Smooth muscle cell (in vitro differentiated cells): ENCODE measurements around the gene STXBP3. TPM values are rescaled to one million over a fixed set of nuclear protein-coding genes. Genes with fewer than 3 reads are reported as not detected.

Source experiments
- DNase-seq: peaks from one replicate; lab custom pipeline; 2025; ENCODE audit not compliant: unreplicated experiment; lab: John Stamatoyannopoulos, UW
- H2AFZ ChIP-seq: fragments of 200-600 bp; sonication (generic); 2 replicates; pipeline ENCODE4 v1.6.0; 2016; ENCODE audit warnings: antibody characterized with exemption, low read depth, mild to moderate bottlenecking
- H3F3A ChIP-seq: fragments of 200-600 bp; sonication (generic); 2 replicates; pipeline ENCODE4 v1.6.0; 2017; ENCODE audit warnings: antibody characterized with exemption, low read depth
- H3K27ac ChIP-seq: fragments of 200-600 bp; sonication (generic); 2 replicates; pipeline ENCODE4 v1.5.1; 2016; ENCODE audit warnings: low read depth, mild to moderate bottlenecking
- H3K27me3 ChIP-seq: fragments of 200-600 bp; sonication (generic); 2 replicates; pipeline ENCODE4 v1.6.1; 2016; ENCODE audit warnings: low read depth, mild to moderate bottlenecking
- H3K36me3 ChIP-seq: fragments of 200-600 bp; sonication (generic); 2 replicates; pipeline ENCODE4 v1.5.1; 2016; ENCODE audit warnings: low read depth
- H3K4me1 ChIP-seq: fragments of 200-600 bp; sonication (generic); 2 replicates; pipeline ENCODE4 v1.5.1; 2016; ENCODE audit warnings: low read depth
- H3K4me2 ChIP-seq: fragments of 200-600 bp; sonication (generic); 2 replicates; pipeline ENCODE4 v1.6.0; 2016; ENCODE audit warnings: mild to moderate bottlenecking
- H3K4me3 ChIP-seq: fragments of 200-600 bp; sonication (generic); 2 replicates; pipeline ENCODE4 v1.5.1; 2016; ENCODE audit warnings: mild to moderate bottlenecking
- H3K79me2 ChIP-seq: fragments of 200-600 bp; sonication (generic); 2 replicates; pipeline ENCODE4 v1.6.0; 2016; ENCODE audit warnings: low read depth, mild to moderate bottlenecking
- H3K9ac ChIP-seq: fragments of 200-600 bp; sonication (generic); 2 replicates; pipeline ENCODE4 v1.6.0; 2016; ENCODE audit warnings: low read depth
- H3K9me3 ChIP-seq: fragments of 200-600 bp; sonication (generic); replicated peaks from 2 replicates; pipeline ENCODE4 v1.5.1; 2016; ENCODE audit warnings: low read depth
- H4K20me1 ChIP-seq: fragments of 200-600 bp; sonication (generic); 2 replicates; pipeline ENCODE4 v1.6.0; 2016; ENCODE audit warnings: low read depth
- WGBS: methylation state at CpG from one replicate; pipeline ENCODE4 v1.1.7; 2016; ENCODE audit warnings: low lambda C conversion rate; 5-methylcytosine and 5-hydroxymethylcytosine counted together
- polyA plus RNA-seq: library from polyadenylated mRNA; unstranded; fragments of >200 nt; fragmentation: Nextera tagmentation; extraction: Ambion mirVana; gene quantifications from 2 replicates; pipeline ENCODE4 v1.2.1, GENCODE V29; 2016
- total RNA-seq: library from RNA; depleted of rRNA; stranded (reverse); fragments of >200 nt; gene quantifications from 2 replicates; pipeline ENCODE4 v1.2.3, GENCODE V29; 2014
- TF ChIP-seq, protein P1 (sequence below): fragments of 200-600 bp; sonication (generic); IDR thresholded peaks from 2 replicates; pipeline ENCODE4 v1.5.1; 2017; ENCODE audit warnings: borderline replicate concordance, mild to moderate bottlenecking, antibody characterized with exemption; ENCODE audit not compliant: insufficient read depth, poor library complexity, severe bottlenecking

The STXBP3 gene
- total and polyA plus RNA-seq, 2 experiments from 2014 or later: 27.9 to 69.8 TPM

GRCh38 chr1:108814343-108815125 lies 68.1 kb downstream of the STXBP3 start:
- Histone ChIP-seq H2AFZ (no peak overlapping the region), H3K4me2 (no peak overlapping the region)
- DNase-seq: no peak

GRCh38 chr1:108815566-108815965 lies 69.1 kb downstream of the STXBP3 start:
- no peak overlapping the region for H2AFZ ChIP-seq

More at GRCh38 chr1:108814343-108815125, 68.1 kb downstream of the STXBP3 start:
- no peaks in the 10 kb centered on the region for H4K20me1 ChIP-seq
- TF ChIP-seq, protein P1, sequence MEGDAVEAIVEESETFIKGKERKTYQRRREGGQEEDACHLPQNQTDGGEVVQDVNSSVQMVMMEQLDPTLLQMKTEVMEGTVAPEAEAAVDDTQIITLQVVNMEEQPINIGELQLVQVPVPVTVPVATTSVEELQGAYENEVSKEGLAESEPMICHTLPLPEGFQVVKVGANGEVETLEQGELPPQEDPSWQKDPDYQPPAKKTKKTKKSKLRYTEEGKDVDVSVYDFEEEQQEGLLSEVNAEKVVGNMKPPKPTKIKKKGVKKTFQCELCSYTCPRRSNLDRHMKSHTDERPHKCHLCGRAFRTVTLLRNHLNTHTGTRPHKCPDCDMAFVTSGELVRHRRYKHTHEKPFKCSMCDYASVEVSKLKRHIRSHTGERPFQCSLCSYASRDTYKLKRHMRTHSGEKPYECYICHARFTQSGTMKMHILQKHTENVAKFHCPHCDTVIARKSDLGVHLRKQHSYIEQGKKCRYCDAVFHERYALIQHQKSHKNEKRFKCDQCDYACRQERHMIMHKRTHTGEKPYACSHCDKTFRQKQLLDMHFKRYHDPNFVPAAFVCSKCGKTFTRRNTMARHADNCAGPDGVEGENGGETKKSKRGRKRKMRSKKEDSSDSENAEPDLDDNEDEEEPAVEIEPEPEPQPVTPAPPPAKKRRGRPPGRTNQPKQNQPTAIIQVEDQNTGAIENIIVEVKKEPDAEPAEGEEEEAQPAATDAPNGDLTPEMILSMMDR: no peak
- no peaks in the 10 kb centered on the region for H3F3A ChIP-seq
- H3K9me3 ChIP-seq: no peaks in the 10 kb centered on the region
- no peak overlapping the region for H3K27ac ChIP-seq
- no peak overlapping the region for H3K4me3 ChIP-seq
- H3K4me1 ChIP-seq: peaks cover 19% of the 10 kb centered on the region
- WGBS: 81% methylated on average over 4 of the region's 4 CpGs
- H3K9ac ChIP-seq: no peak overlapping the region
- no peaks in the 10 kb centered on the region for H3K36me3 ChIP-seq
- no peaks in the 10 kb centered on the region for H3K27me3 ChIP-seq
- no peaks in the 10 kb centered on the region for H3K79me2 ChIP-seq

GRCh38 chr1:108816049-108816893 lies 69.8 kb downstream of the STXBP3 start:
- H3K36me3 ChIP-seq: no peaks in the 10 kb centered on the region
- TF ChIP-seq, protein P1: no peak
- 28% methylated on average over 12 of the region's 12 CpGs for WGBS
- H3K27me3 ChIP-seq: no peaks in the 10 kb centered on the region
- peak overlapping the region; percentile 77 for H3K4me2 ChIP-seq
- H3F3A ChIP-seq: no peaks in the 10 kb centered on the region
- no peaks in the 10 kb centered on the region for H4K20me1 ChIP-seq
- peak; percentile 21 for DNase-seq
- H3K4me3 ChIP-seq: peak overlapping the region; percentile 25
- peaks cover 19% of the 10 kb centered on the region for H3K4me1 ChIP-seq
- peak overlapping the region; percentile 99 for H3K27ac ChIP-seq
- no peaks in the 10 kb centered on the region for H3K9me3 ChIP-seq
- peak overlapping the region; percentile 95 for H3K9ac ChIP-seq
- no peaks in the 10 kb centered on the region for H3K79me2 ChIP-seq
- peak overlapping the region; percentile 82 for H2AFZ ChIP-seq

More at GRCh38 chr1:108815566-108815965, 69.1 kb downstream of the STXBP3 start:
- no peaks in the 10 kb centered on the region for H3K36me3 ChIP-seq
- H3K27ac ChIP-seq: peak overlapping the region; percentile 99
- no peaks in the 10 kb centered on the region for H3K27me3 ChIP-seq
- peak overlapping the region; percentile 77 for H3K4me2 ChIP-seq
- peaks cover 19% of the 10 kb centered on the region for H3K4me1 ChIP-seq
- TF ChIP-seq, protein P1: no peak
- no peaks in the 10 kb centered on the region for H4K20me1 ChIP-seq
- H3K4me3 ChIP-seq: peak overlapping the region; percentile 25
- no peaks in the 10 kb centered on the region for H3K79me2 ChIP-seq
- peak overlapping the region; percentile 95 for H3K9ac ChIP-seq
- no peak for DNase-seq
- H3K9me3 ChIP-seq: no peaks in the 10 kb centered on the region
- no peaks in the 10 kb centered on the region for H3F3A ChIP-seq
